Keratinocyte (primary cell): ENCODE results near the gene KRTAP6-2. TPM values are rescaled to one million over a fixed set of nuclear protein-coding genes. Genes with fewer than 3 reads are reported as not detected.

Source experiments
- DNase-seq: peaks from one replicate; pipeline ENCODE4 v3.0.0-alpha.2; 2011; ENCODE audit warnings: low read depth, missing footprints, low spot score
- FAIRE-seq: peaks from 2 replicates; lab custom pipeline; 2011; peaks lifted over from hg19 to GRCh38; lab: Jason Lieb, UNC
- H2AFZ ChIP-seq: 2 replicates; pipeline ENCODE4 v1.6.0; 2012; ENCODE audit warnings: low read length, control low read depth, inconsistent platforms; ENCODE audit not compliant: control insufficient read depth
- H3K27ac ChIP-seq: 2 replicates; pipeline ENCODE4 v1.5.1; 2011; ENCODE audit warnings: low read length; ENCODE audit not compliant: control insufficient read depth, insufficient read depth
- H3K27me3 ChIP-seq: 3 replicates; pipeline ENCODE4 v1.6.0; 2011; ENCODE audit warnings: low read length; ENCODE audit not compliant: control insufficient read depth, insufficient read depth; ENCODE audit errors: extremely low read depth
- H3K36me3 ChIP-seq, 2 experiments: 2 replicates in 1 of 2; 3 replicates in 1 of 2; pipeline ENCODE4 v1.5.1; 2011; ENCODE audit warnings: low read length in 2 of 2, mild to moderate bottlenecking in 1 of 2; ENCODE audit not compliant: control insufficient read depth in 2 of 2, insufficient read depth in 2 of 2; ENCODE audit errors: extremely low read depth in 1 of 2
- H3K4me1 ChIP-seq: 3 replicates; pipeline ENCODE4 v1.5.1; 2011; ENCODE audit warnings: low read length; ENCODE audit not compliant: control insufficient read depth, insufficient read depth; ENCODE audit errors: extremely low read depth
- H3K4me2 ChIP-seq: 3 replicates; pipeline ENCODE4 v1.6.0; 2011; ENCODE audit warnings: low read depth, low read length; ENCODE audit not compliant: control insufficient read depth, insufficient read depth; ENCODE audit errors: extremely low read depth
- H3K4me3 ChIP-seq, 3 experiments: fragments of 200-600 bp in 1 of 3; sonication (generic) in 1 of 3; 2 replicates in 2 of 3; 3 replicates in 1 of 3; pipeline ENCODE4 v1.5.1; 2011 to 2016; ENCODE audit warnings: low read length in 3 of 3, mild to moderate bottlenecking in 3 of 3, control low read depth in 2 of 3, inconsistent platforms in 1 of 3, low read depth in 1 of 3, mixed read lengths in 1 of 3, mixed run types in 1 of 3, moderate library complexity in 1 of 3; ENCODE audit not compliant: control insufficient read depth in 2 of 3, insufficient read depth in 2 of 3; ENCODE audit errors: extremely low read depth in 1 of 3
- H3K79me2 ChIP-seq: 2 replicates; pipeline ENCODE4 v1.6.0; 2012; ENCODE audit warnings: low read length; ENCODE audit not compliant: control insufficient read depth, insufficient read depth
- H3K9ac ChIP-seq: 3 replicates; pipeline ENCODE4 v1.6.0; 2011; ENCODE audit warnings: low read length; ENCODE audit not compliant: control insufficient read depth, insufficient read depth; ENCODE audit errors: extremely low read depth
- H3K9me1 ChIP-seq: 3 replicates; pipeline ENCODE4 v1.6.0; 2011; ENCODE audit warnings: low read length; ENCODE audit not compliant: control insufficient read depth, insufficient read depth; ENCODE audit errors: extremely low read depth
- H3K9me3 ChIP-seq: 2 replicates; pipeline ENCODE4 v1.5.1; 2012; ENCODE audit warnings: low read depth, low read length; ENCODE audit not compliant: control insufficient read depth
- H4K20me1 ChIP-seq: 3 replicates; pipeline ENCODE4 v1.6.0; 2011; ENCODE audit warnings: low read length; ENCODE audit not compliant: control insufficient read depth, insufficient read depth; ENCODE audit errors: extremely low read depth
- EZH2 ChIP-seq: IDR thresholded peaks from one replicate; pipeline ENCODE4 v1.6.1; 2012; ENCODE audit warnings: inconsistent platforms, mild to moderate bottlenecking, low read length, moderate library complexity
- dilution Hi-C: fragments of 300-500 bp; cut with MboI; formaldehyde crosslinking; loops from one replicate; pipeline ENCODE4 v1.7.0; 2020; ENCODE audit warnings: low sequenced_read_pairs; ENCODE audit not compliant: extremely low pct_ligation_motif_present
- polyA plus RNA-seq, 5 experiments: library from polyadenylated mRNA; depleted of rRNA in 3 of 5; stranded (reverse) in 3 of 5; stranded (forward) in 1 of 5; unstranded in 1 of 5; fragments of >200 nt; gene quantifications; 1 replicate in 1 of 5; 2 replicates in 3 of 5; 3 replicates in 1 of 5; pipeline versions ENCODE4 v1.2.1 to v1.2.3, GENCODE V29; 2011 to 2012; ENCODE audit warnings: missing spikeins in 2 of 5, low read depth in 1 of 5, low replicate concordance in 1 of 5
- TF ChIP-seq, protein P1 (sequence below), 3 experiments: IDR thresholded peaks in 1 of 3; conservative IDR thresholded peaks in 1 of 3; optimal IDR thresholded peaks in 1 of 3; 2 replicates in 2 of 3; 3 replicates in 1 of 3; pipeline versions ENCODE3 to v1.5.1; 2011; ENCODE audit warnings: low read length in 3 of 3, mild to moderate bottlenecking in 3 of 3, moderate library complexity in 2 of 3, control low read depth in 1 of 3, inconsistent platforms in 1 of 3; ENCODE audit not compliant: insufficient read depth in 2 of 3; ENCODE audit errors: extremely low read depth in 1 of 3

The KRTAP6-2 gene
- polyA plus RNA-seq, 1 donor (not counting 4 experiments of a cell fraction or from before 2014, with no cell fraction given), result not detected

DNA sequence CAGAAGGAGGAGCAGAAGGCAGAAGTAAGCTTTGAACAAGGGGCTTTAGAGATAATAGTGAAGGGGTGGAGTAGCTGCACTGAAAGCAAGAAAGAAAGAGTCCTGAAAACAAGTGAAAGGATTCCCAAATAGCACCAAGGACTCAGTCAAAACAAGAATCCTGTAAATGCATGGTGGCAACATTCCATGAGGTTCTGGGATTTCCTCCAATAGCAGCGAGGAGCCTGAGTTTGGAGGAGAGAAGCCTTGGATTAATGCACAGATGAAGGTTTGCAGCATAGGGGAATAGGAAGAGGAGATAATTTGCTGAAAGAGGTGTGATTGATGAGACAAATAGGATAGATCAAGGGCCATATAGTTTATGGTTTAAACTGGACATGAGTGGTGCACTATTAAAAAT is 19.4 kb downstream of the KRTAP6-2 start:
- Histone ChIP-seq H3K9ac (no peak overlapping the region), H3K4me3 (no peak overlapping the region), H3K4me1 (no peaks in the 10 kb centered on the region), H3K36me3 (no peaks in the 10 kb centered on the region), H3K9me3 (no peaks in the 10 kb centered on the region), H2AFZ (no peak overlapping the region), H3K9me1 (no peaks in the 10 kb centered on the region), H4K20me1 (no peaks in the 10 kb centered on the region), H3K79me2 (no peaks in the 10 kb centered on the region), H3K27ac (no peak overlapping the region), H3K27me3 (no peaks in the 10 kb centered on the region), H3K4me2 (no peak overlapping the region)
- dilution Hi-C loops, result no loop called here
- no peak for DNase-seq
- TF ChIP-seq, protein P1, sequence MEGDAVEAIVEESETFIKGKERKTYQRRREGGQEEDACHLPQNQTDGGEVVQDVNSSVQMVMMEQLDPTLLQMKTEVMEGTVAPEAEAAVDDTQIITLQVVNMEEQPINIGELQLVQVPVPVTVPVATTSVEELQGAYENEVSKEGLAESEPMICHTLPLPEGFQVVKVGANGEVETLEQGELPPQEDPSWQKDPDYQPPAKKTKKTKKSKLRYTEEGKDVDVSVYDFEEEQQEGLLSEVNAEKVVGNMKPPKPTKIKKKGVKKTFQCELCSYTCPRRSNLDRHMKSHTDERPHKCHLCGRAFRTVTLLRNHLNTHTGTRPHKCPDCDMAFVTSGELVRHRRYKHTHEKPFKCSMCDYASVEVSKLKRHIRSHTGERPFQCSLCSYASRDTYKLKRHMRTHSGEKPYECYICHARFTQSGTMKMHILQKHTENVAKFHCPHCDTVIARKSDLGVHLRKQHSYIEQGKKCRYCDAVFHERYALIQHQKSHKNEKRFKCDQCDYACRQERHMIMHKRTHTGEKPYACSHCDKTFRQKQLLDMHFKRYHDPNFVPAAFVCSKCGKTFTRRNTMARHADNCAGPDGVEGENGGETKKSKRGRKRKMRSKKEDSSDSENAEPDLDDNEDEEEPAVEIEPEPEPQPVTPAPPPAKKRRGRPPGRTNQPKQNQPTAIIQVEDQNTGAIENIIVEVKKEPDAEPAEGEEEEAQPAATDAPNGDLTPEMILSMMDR (optimal IDR thresholded peaks at IDR 0.05 in 1 of 3, IDR thresholded peaks at IDR 0.05 in 1 of 3, conservative IDR thresholded peaks at IDR 0.05 in 1 of 3; ENCODE audit: extremely low read depth in 1 of 3, insufficient read depth in 2 of 3, low read length in 3 of 3), result no peak
- no peak for TF ChIP-seq EZH2
- FAIRE-seq, result no peak

DNA sequence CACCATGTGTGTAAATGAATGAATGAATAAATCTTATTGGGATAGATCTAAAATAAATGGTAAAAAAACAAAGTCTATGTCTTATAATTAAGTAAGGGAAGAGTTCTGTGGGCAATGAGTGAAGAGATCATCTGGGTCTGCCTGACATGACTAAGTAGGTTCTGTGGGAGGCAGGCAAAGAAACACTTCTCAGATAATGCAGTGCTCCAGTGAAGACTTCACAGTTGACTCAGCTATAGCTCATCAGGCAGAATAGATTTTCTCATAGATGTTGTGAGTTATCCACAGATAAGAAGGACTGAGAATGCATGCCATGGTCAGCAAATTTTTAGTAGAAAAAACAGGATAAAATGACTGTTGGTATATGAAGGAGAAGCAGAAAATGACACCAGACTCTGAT is 20.9 kb downstream of the KRTAP6-2 start:
- no peak overlapping the region for H2AFZ ChIP-seq
- H4K20me1 ChIP-seq, result no peaks in the 10 kb centered on the region
- no peak overlapping the region for H3K9ac ChIP-seq
- no peaks in the 10 kb centered on the region for H3K9me3 ChIP-seq
- no peak overlapping the region for H3K4me3 ChIP-seq
- FAIRE-seq, result no peak
- no peaks in the 10 kb centered on the region for H3K9me1 ChIP-seq
- dilution Hi-C loops, result no loop called here
- DNase-seq, result no peak
- H3K79me2 ChIP-seq, result no peaks in the 10 kb centered on the region
- H3K4me1 ChIP-seq, result no peaks in the 10 kb centered on the region
- TF ChIP-seq EZH2, result no peak
- TF ChIP-seq, protein P1 (optimal IDR thresholded peaks at IDR 0.05 in 1 of 3, IDR thresholded peaks at IDR 0.05 in 1 of 3, conservative IDR thresholded peaks at IDR 0.05 in 1 of 3; ENCODE audit: extremely low read depth in 1 of 3, insufficient read depth in 2 of 3, low read length in 3 of 3), result no peak
- no peak overlapping the region for H3K4me2 ChIP-seq
- no peaks in the 10 kb centered on the region for H3K36me3 ChIP-seq
- no peak overlapping the region for H3K27ac ChIP-seq
- no peaks in the 10 kb centered on the region for H3K27me3 ChIP-seq
